ENCODE measurements around the gene STAT2.

DNA sequence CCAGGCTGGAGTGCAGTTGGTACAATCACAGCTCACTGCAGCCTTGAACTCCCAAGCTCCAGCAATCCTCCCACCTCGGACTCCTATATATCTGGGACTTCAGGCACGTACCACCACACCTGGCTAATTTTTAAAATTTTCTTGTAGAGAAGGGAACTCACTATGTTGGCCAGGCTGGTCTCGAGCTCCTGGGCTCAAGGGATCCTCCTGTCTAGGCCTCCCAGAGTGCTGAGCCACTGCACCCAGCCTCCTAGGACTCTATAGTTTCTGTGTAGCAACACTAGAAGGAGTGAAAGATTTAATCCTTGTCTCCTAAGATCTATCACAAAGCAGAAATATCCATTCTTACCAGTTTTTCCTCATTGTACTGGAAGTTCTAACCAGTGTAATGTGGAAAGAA, 7.0 kb upstream of the STAT2 start:
- TF ChIP-seq POLR2A (IDR thresholded peaks at IDR 0.05): no peak
- TF ChIP-seq, protein P1, sequence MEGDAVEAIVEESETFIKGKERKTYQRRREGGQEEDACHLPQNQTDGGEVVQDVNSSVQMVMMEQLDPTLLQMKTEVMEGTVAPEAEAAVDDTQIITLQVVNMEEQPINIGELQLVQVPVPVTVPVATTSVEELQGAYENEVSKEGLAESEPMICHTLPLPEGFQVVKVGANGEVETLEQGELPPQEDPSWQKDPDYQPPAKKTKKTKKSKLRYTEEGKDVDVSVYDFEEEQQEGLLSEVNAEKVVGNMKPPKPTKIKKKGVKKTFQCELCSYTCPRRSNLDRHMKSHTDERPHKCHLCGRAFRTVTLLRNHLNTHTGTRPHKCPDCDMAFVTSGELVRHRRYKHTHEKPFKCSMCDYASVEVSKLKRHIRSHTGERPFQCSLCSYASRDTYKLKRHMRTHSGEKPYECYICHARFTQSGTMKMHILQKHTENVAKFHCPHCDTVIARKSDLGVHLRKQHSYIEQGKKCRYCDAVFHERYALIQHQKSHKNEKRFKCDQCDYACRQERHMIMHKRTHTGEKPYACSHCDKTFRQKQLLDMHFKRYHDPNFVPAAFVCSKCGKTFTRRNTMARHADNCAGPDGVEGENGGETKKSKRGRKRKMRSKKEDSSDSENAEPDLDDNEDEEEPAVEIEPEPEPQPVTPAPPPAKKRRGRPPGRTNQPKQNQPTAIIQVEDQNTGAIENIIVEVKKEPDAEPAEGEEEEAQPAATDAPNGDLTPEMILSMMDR (IDR thresholded peaks at IDR 0.05): no peak
- TF ChIP-seq POLR2AphosphoS5 (IDR thresholded peaks at IDR 0.05): no peak
- TF ChIP-seq EP300 (IDR thresholded peaks at IDR 0.05): no peak
